HTR-8/SVneo (cell line): ENCODE results near the gene SMIM26.

Experiments used
- DNase-seq: peaks from one replicate; pipeline ENCODE4 v3.0.0; 2011; ENCODE audit warnings: low spot score, mixed read lengths; ENCODE audit not compliant: insufficient read length
- FAIRE-seq: peaks from 2 replicates; lab custom pipeline; 2011; peaks lifted over from hg19 to GRCh38; lab: Jason Lieb, UNC

The SMIM26 gene

GRCh38 chr20:18578581-18578980 is 11.3 kb downstream of the SMIM26 start:
- no peak for DNase-seq
- FAIRE-seq: no peak

GRCh38 chr20:18580012-18580411 is 12.8 kb downstream of the SMIM26 start:
- FAIRE-seq: no peak

DNA sequence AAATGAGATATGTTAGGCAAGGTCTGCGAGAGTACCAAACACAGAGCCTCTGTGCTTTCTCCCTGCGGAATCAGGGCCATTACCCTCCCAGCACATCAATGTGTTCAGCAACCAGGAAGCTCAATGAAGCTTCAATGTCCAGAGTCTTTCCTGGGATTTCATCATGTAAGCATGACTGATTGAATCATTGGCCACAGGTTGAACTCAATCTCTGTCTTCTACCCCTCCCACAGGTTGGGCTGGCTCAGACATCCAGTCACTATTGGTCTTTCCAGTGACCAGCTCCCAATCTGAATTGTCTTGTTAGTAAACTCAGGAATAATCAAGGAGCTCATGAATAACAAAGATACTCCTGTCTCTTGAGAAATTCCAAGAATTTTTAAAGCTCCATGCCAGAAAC is 17.9 kb downstream of the SMIM26 start:
- FAIRE-seq (no peak), DNase-seq (no peak)

More at GRCh38 chr20:18580012-18580411, 12.8 kb downstream of the SMIM26 start:
- DNase-seq: no peak

- FAIRE-seq: peak; percentile 98
These were observed 20.7 kb downstream of the SMIM26 start, which contains the start of gene DTD1 for GRCh38 chr20:18587665-18588573. TSS of gene DTD1 (plus strand) at chr20:18588054. CDS start at chr20:18588073, 19 bp downstream.

GRCh38 chr20:18588574-18588933 is 21.3 kb downstream of the SMIM26 start:
- DNase-seq (no peak), FAIRE-seq (no peak)

More at GRCh38 chr20:18587665-18588573, 20.7 kb downstream of the SMIM26 start, which contains the start of gene DTD1:
- peak; percentile 87 for DNase-seq

- DNase-seq (no peak), FAIRE-seq (no peak)
These were observed 22.9 kb downstream of the SMIM26 start for GRCh38 chr20:18589941-18590674.

DNA sequence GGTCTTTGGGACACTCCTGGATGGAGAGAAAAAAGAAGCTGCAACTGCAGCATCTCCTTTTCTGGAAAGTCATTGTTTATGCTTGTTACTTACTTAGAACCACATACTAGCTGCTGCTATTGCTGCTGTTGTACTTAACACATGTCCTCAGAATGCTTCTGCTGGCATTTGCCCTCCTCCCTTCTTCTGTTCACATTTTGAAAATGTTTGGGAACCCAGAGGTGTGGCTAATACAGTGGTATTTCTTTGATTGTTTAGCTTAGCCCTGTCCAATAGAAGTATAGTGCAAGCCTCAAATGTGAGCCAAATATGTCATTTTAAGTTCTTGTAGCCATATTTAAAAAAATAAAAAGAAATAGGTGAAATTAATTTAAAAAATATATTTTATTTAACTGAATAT is 29.0 kb downstream of the SMIM26 start:
- no peak for DNase-seq
- FAIRE-seq: no peak

DNA sequence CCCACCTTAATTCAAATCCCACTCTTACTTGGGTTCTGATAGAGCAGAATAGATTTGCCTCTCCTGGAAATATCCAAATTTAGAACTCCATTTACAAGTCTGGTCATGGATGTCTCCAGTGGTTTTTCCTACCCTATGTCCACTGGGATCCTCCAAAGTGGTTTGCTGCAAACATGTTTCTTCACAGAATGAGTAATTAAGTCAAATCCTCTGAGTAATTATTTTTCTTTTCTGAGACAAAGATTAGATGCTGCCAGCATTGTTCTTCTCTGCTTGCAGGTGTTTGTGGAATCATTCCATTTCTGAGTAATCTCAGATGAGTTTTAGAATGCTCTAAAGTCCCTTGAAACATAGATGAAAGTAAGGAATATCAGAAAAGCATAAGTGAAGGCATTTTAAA is 42.5 kb downstream of the SMIM26 start:
- FAIRE-seq: no peak

GRCh38 chr20:18611492-18611891 is 44.3 kb downstream of the SMIM26 start:
- FAIRE-seq (no peak), DNase-seq (no peak)

More for the DNA sequence above, 42.5 kb downstream of the SMIM26 start:
- no peak for DNase-seq

- FAIRE-seq: no peak
- DNase-seq: no peak
These were observed 46.3 kb downstream of the SMIM26 start for GRCh38 chr20:18613553-18613952.

GRCh38 chr20:18614244-18614643 is 47.0 kb downstream of the SMIM26 start:
- no peak for FAIRE-seq
- DNase-seq: no peak

DNA sequence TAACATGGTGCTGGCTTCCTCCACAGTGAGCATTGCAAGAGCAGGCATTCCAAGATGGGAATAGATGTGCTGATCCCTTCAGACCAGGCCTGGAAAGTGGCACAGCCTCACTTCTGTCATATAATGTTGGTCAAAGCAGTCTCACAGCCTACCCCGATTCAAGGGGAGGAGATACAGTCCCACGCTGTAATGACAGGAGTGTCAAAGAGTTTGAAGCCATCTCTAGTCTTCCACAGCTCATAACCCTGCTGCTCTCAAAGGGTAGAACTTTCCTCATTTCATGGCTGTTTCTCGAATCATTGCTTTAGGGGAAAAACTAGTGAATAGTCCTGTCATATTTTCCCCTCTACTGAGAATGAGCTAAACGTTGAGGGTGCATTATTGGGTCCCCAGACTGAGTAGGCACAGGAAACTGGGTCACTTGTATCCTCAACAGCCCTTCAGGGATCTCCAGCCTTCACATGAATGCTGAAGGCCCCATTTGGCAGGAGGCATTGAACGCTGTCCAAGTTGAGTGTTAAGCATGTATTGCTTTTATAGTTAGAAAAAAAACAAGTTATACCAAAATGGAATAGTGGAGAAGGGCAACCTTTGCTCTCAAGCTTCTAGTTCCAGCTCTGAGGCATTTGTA is 47.9 kb downstream of the SMIM26 start:
- DNase-seq (no peak), FAIRE-seq (no peak)
